ENCODE data around the gene SULT1E1. TPM values are rescaled to one million over a fixed set of nuclear protein-coding genes. Genes with fewer than 3 reads are reported as not detected.

Gene SULT1E1
- total RNA-seq, result under 1 TPM in 5 of 7 donors, not detected in 2; 0.12 to 0.65 (median 0.25) TPM
- under 1 TPM in 1 of 2 donors, not detected in 1; 0.17 TPM for polyA plus RNA-seq
- long read RNA-seq, donor 1, partial matches to known transcripts, result 0 of 2 reads
- long read RNA-seq, donor 1, other reads (novel, unspliced or antisense), result 0 of 2 reads
- long read RNA-seq, donor 2, transcript SULT1E1-201 (8 exons, 1,780 nt), result major isoform, 7 of 7 reads
- long read RNA-seq, donor 2, partial matches to known transcripts, result 0 of 7 reads
- long read RNA-seq, donor 2, other reads (novel, unspliced or antisense), result 0 of 7 reads
- long read RNA-seq, donor 3, result 0 reads

- Histone ChIP-seq H3K9me3 (no peaks in the 10 kb centered on the region), H3K4me3 (no peak within 1 kb of the TSS), H3K27me3 (no peaks in the 10 kb centered on the region), H3K36me3 (no peaks in the 10 kb centered on the region), H3K4me1 (ENCODE audit: insufficient read depth) (no peaks in the 10 kb centered on the region), H3K27ac (no peak within 1 kb of the TSS)
- DNase-seq, result no peak
- WGBS, 3 donors, result 4 to 20% (median 16%) methylated on average over 1 of the region's 1 CpG
- TF ChIP-seq EP300 (IDR thresholded peaks at IDR 0.05) (no peak), POLR2A (IDR thresholded peaks at IDR 0.05) (no peak), CTCF (IDR thresholded peaks at IDR 0.05) (no peak)
- intact Hi-C loops (cut with DNase I), result no loop called here
Measured at GRCh38 chr4:69860052-69860451, at the start of gene SULT1E1. SULT1E1 (minus strand) TSS chr4:69860145; CDS start chr4:69857644, 2,501 bp downstream.

DNA sequence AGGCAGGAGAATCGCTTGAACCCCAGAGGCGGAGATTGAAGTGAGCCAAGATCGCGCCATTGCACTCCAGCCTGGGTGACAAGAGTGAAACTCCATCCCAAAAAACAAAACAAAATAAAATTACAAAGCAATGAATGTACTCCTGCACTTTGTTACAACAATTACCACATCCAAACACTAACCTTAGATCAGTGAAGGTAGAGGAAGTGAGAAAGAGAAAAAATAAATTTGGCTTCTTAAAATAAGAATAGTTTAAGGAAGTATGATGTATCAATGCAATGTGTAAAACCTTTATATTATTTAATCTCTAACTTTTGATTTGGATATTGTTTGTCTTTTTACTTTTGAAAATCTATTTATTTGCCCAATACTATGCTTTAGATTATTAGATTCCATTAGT is 49.2 kb upstream of the SULT1E1 start:
- TF ChIP-seq POLR2A (IDR thresholded peaks at IDR 0.05) (no peak), CTCF (IDR thresholded peaks at IDR 0.05) (no peak), EP300 (IDR thresholded peaks at IDR 0.05) (no peak)
- no peaks in the 10 kb centered on the region for H3K36me3 ChIP-seq
- no peak for DNase-seq
- H3K9me3 ChIP-seq, result no peaks in the 10 kb centered on the region
- intact Hi-C loops (cut with DNase I), result no loop called here
- H3K27ac ChIP-seq, result no peak overlapping the region
- no peaks in the 10 kb centered on the region for H3K4me1 ChIP-seq (ENCODE audit: insufficient read depth)
- no peaks in the 10 kb centered on the region for H3K27me3 ChIP-seq
- 93 to 96% (median 96%) methylated on average over 4 of the region's 4 CpGs for WGBS, 3 donors
- no peak overlapping the region for H3K4me3 ChIP-seq

DNA sequence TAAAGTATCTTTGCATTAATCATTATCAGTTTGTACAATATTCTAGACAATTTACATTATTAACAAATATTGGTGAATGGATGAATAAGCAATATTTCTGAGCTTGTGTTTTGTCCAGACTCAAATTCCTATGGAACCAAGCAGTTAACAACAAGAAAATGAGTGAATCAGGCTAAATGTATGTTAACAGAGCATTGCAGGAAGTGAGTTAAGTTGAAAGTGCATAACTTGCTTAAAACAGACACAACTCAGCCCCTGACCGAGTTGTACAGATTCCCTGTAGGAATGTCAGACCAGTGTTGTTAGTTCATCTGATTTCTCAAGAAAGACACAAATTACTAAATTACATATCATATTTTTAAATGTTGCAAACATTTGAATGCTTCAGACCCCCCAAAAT is 47.2 kb upstream of the SULT1E1 start:
- WGBS, 3 donors, result 54 to 66% (median 55%) methylated on average over 1 of the region's 1 CpG
- Histone ChIP-seq H3K27me3 (no peaks in the 10 kb centered on the region), H3K27ac (no peak overlapping the region), H3K36me3 (no peaks in the 10 kb centered on the region), H3K4me3 (no peak overlapping the region), H3K4me1 (ENCODE audit: insufficient read depth) (no peaks in the 10 kb centered on the region), H3K9me3 (no peaks in the 10 kb centered on the region)
- no peak for DNase-seq
- intact Hi-C loops (cut with DNase I), result no loop called here
- no peak for TF ChIP-seq POLR2A (IDR thresholded peaks at IDR 0.05)
- no peak for TF ChIP-seq CTCF (IDR thresholded peaks at IDR 0.05)
- TF ChIP-seq EP300 (IDR thresholded peaks at IDR 0.05), result no peak

DNA sequence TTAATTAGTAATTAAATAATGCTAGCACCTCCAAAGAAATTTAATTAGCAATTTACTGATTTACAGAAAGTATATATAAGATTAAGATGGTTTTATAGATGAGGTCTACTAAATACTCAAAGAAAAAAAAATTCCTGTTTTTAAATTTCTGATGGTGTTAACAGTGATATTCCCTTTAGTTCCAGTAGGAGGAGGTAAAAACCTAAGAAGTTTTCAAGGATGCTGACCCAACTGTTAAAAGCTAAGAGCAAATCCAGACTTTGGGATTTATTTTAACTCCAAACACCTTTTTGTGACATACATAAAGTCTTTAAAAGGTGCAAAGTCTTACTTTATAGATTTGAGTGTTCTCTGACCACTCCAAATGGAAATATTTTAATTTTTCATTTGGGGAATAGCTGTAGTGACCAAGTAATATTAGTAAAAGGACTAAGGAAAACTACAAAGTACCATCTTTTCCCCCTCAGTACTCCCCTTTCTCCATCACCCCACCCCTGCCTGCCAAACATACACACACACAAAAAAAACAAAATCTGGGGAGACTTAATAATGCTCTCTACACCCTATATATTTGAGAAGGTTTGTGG is 36.7 kb upstream of the SULT1E1 start:
- Histone ChIP-seq H3K4me1 (ENCODE audit: insufficient read depth) (no peaks in the 10 kb centered on the region), H3K36me3 (no peaks in the 10 kb centered on the region), H3K9me3 (no peaks in the 10 kb centered on the region), H3K4me3 (no peak overlapping the region), H3K27me3 (no peaks in the 10 kb centered on the region), H3K27ac (no peak overlapping the region)
- intact Hi-C loops (cut with DNase I), result no loop called here
- DNase-seq, result no peak
- TF ChIP-seq EP300 (IDR thresholded peaks at IDR 0.05) (no peak), POLR2A (IDR thresholded peaks at IDR 0.05) (no peak), CTCF (IDR thresholded peaks at IDR 0.05) (no peak)

All from ovary (tissue), 10 donors.